ENCODE data around the gene SENP6.

The SENP6 gene

DNA sequence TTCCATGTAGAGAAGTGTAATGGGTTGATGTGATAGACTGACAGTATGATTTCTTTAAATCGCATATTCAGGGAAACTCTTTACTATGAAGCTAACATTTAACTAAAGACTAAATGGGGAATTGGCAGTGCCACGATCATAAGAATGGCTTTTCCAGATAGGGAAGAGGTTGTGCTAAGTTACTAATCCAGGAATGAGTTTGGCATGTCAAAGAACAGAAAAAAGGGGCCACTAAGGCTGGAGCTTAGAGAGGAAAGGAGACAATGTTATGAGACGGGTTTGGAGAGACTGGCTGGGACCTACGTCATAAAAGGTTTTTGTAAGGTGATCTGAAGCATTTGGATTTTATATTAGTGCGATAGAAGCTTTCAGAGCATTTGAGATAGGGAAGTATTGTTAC lies 40.6 kb downstream of the SENP6 start:
- no peaks in the 10 kb centered on the region for H3K27me3 ChIP-seq (ENCODE audit: insufficient read depth, low read length, poor library complexity)
- H3K4me2 ChIP-seq (ENCODE audit: low read length): no peak overlapping the region
- no peak overlapping the region for H3K27ac ChIP-seq (ENCODE audit: low read depth, low read length)
- no peaks in the 10 kb centered on the region for H3K79me2 ChIP-seq (ENCODE audit: control insufficient read depth, insufficient read depth, low read length)
- no peak overlapping the region for H3K23ac ChIP-seq (ENCODE audit: low read length)
- H3K4me1 ChIP-seq (ENCODE audit: control insufficient read depth, low read depth, low read length): no peaks in the 10 kb centered on the region
- H2BK120ac ChIP-seq (ENCODE audit: low read depth, low read length): no peak overlapping the region
- no peaks in the 10 kb centered on the region for H3K79me1 ChIP-seq (ENCODE audit: low read length)
- H4K5ac ChIP-seq (ENCODE audit: low read length): no peak overlapping the region
- WGBS (ENCODE audit: extremely low coverage, insufficient coverage, low lambda C conversion rate): 100% methylated on average over 1 of the region's 5 CpGs
- H3K9ac ChIP-seq (ENCODE audit: low read length): no peak overlapping the region
- no peak overlapping the region for H4K8ac ChIP-seq (ENCODE audit: low read depth, low read length)
- H3K4ac ChIP-seq (ENCODE audit: low read depth, low read length): no peak overlapping the region
- H3K18ac ChIP-seq (ENCODE audit: low read length): no peak overlapping the region
- no peak overlapping the region for H2AK5ac ChIP-seq (ENCODE audit: low read length)
- no peak overlapping the region for H3K56ac ChIP-seq (ENCODE audit: low read length)
- H2BK15ac ChIP-seq (replicated peaks; ENCODE audit: low read depth): no peak overlapping the region
- H3K4me3 ChIP-seq (ENCODE audit: low read length): no peak overlapping the region
- no peaks in the 10 kb centered on the region for H3K36me3 ChIP-seq (ENCODE audit: control insufficient read depth, insufficient read depth, low read length)
- no peak for DNase-seq
- H2BK5ac ChIP-seq (ENCODE audit: low read length): no peak overlapping the region

DNA sequence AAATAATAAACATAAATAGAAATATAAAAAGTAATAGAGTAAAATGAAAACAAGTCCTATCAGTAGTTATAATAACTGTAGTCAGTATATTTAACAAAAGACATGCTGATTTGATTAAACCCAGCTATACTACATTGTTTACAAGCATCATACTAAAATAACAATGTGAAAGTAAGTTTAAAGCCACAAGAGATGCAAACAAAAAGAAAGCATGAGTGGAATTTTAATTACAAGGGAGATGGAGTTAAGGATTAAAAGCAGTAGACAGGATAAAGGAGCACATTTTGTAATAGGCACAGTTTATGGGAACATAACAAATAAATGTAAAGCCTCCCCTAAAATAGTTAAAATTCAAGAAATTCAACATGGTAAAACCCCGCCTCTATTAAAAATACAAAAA lies 41.5 kb downstream of the SENP6 start:
- H3K18ac ChIP-seq (ENCODE audit: low read length): no peak overlapping the region
- H3K27me3 ChIP-seq (ENCODE audit: insufficient read depth, low read length, poor library complexity): no peaks in the 10 kb centered on the region
- WGBS (ENCODE audit: extremely low coverage, insufficient coverage, low lambda C conversion rate): no CpG with 5 or more reads among the region's 1 CpG
- H3K79me2 ChIP-seq (ENCODE audit: control insufficient read depth, insufficient read depth, low read length): no peaks in the 10 kb centered on the region
- H3K23ac ChIP-seq (ENCODE audit: low read length): no peak overlapping the region
- H2AK5ac ChIP-seq (ENCODE audit: low read length): no peak overlapping the region
- H2BK5ac ChIP-seq (ENCODE audit: low read length): no peak overlapping the region
- H3K9ac ChIP-seq (ENCODE audit: low read length): no peak overlapping the region
- H3K4me3 ChIP-seq (ENCODE audit: low read length): no peak overlapping the region
- no peak overlapping the region for H3K4me2 ChIP-seq (ENCODE audit: low read length)
- H3K27ac ChIP-seq (ENCODE audit: low read depth, low read length): no peak overlapping the region
- H2BK120ac ChIP-seq (ENCODE audit: low read depth, low read length): no peak overlapping the region
- no peak overlapping the region for H3K4ac ChIP-seq (ENCODE audit: low read depth, low read length)
- H3K56ac ChIP-seq (ENCODE audit: low read length): no peak overlapping the region
- no peaks in the 10 kb centered on the region for H3K36me3 ChIP-seq (ENCODE audit: control insufficient read depth, insufficient read depth, low read length)
- H3K79me1 ChIP-seq (ENCODE audit: low read length): no peaks in the 10 kb centered on the region
- H4K5ac ChIP-seq (ENCODE audit: low read length): no peak overlapping the region
- H4K8ac ChIP-seq (ENCODE audit: low read depth, low read length): no peak overlapping the region
- no peak for DNase-seq
- no peaks in the 10 kb centered on the region for H3K4me1 ChIP-seq (ENCODE audit: control insufficient read depth, low read depth, low read length)
- no peak overlapping the region for H2BK15ac ChIP-seq (replicated peaks; ENCODE audit: low read depth)

- H3K4ac ChIP-seq (ENCODE audit: low read depth, low read length): no peak overlapping the region
- no peak overlapping the region for H3K4me3 ChIP-seq (ENCODE audit: low read length)
- no peak overlapping the region for H3K18ac ChIP-seq (ENCODE audit: low read length)
- H3K9ac ChIP-seq (ENCODE audit: low read length): no peak overlapping the region
- H2BK120ac ChIP-seq (ENCODE audit: low read depth, low read length): no peak overlapping the region
- no peak overlapping the region for H3K23ac ChIP-seq (ENCODE audit: low read length)
- H3K56ac ChIP-seq (ENCODE audit: low read length): no peak overlapping the region
- no peak overlapping the region for H2AK5ac ChIP-seq (ENCODE audit: low read length)
- H3K27ac ChIP-seq (ENCODE audit: low read depth, low read length): no peak overlapping the region
- H3K27me3 ChIP-seq (ENCODE audit: insufficient read depth, low read length, poor library complexity): no peaks in the 10 kb centered on the region
- H2BK15ac ChIP-seq (replicated peaks; ENCODE audit: low read depth): no peak overlapping the region
- no peaks in the 10 kb centered on the region for H3K4me1 ChIP-seq (ENCODE audit: control insufficient read depth, low read depth, low read length)
- no peak for DNase-seq
- no peak overlapping the region for H4K5ac ChIP-seq (ENCODE audit: low read length)
- H4K8ac ChIP-seq (ENCODE audit: low read depth, low read length): no peak overlapping the region
- H3K4me2 ChIP-seq (ENCODE audit: low read length): no peak overlapping the region
- H3K36me3 ChIP-seq (ENCODE audit: control insufficient read depth, insufficient read depth, low read length): no peaks in the 10 kb centered on the region
- no peaks in the 10 kb centered on the region for H3K79me2 ChIP-seq (ENCODE audit: control insufficient read depth, insufficient read depth, low read length)
- no peak overlapping the region for H2BK5ac ChIP-seq (ENCODE audit: low read length)
- H3K79me1 ChIP-seq (ENCODE audit: low read length): no peaks in the 10 kb centered on the region
Measured at GRCh38 chr6:75656479-75656878, 54.8 kb downstream of the SENP6 start.

- DNase-seq: no peak
- H3K36me3 ChIP-seq (ENCODE audit: control insufficient read depth, insufficient read depth, low read length): no peaks in the 10 kb centered on the region
- H3K27me3 ChIP-seq (ENCODE audit: insufficient read depth, low read length, poor library complexity): no peaks in the 10 kb centered on the region
- H3K23ac ChIP-seq (ENCODE audit: low read length): no peak overlapping the region
- H3K4me3 ChIP-seq (ENCODE audit: low read length): no peak overlapping the region
- H3K4me2 ChIP-seq (ENCODE audit: low read length): no peak overlapping the region
- H4K8ac ChIP-seq (ENCODE audit: low read depth, low read length): no peak overlapping the region
- H3K4ac ChIP-seq (ENCODE audit: low read depth, low read length): no peak overlapping the region
- no peak overlapping the region for H2BK120ac ChIP-seq (ENCODE audit: low read depth, low read length)
- H3K79me2 ChIP-seq (ENCODE audit: control insufficient read depth, insufficient read depth, low read length): no peaks in the 10 kb centered on the region
- no peak overlapping the region for H3K56ac ChIP-seq (ENCODE audit: low read length)
- no peak overlapping the region for H2BK5ac ChIP-seq (ENCODE audit: low read length)
- H3K4me1 ChIP-seq (ENCODE audit: control insufficient read depth, low read depth, low read length): no peaks in the 10 kb centered on the region
- no peak overlapping the region for H2AK5ac ChIP-seq (ENCODE audit: low read length)
- H3K79me1 ChIP-seq (ENCODE audit: low read length): no peaks in the 10 kb centered on the region
- H2BK15ac ChIP-seq (replicated peaks; ENCODE audit: low read depth): no peak overlapping the region
- no peak overlapping the region for H3K9ac ChIP-seq (ENCODE audit: low read length)
- WGBS (ENCODE audit: extremely low coverage, insufficient coverage, low lambda C conversion rate): no CpG with 5 or more reads among the region's 3 CpGs
- H4K5ac ChIP-seq (ENCODE audit: low read length): no peak overlapping the region
- no peak overlapping the region for H3K27ac ChIP-seq (ENCODE audit: low read depth, low read length)
- no peak overlapping the region for H3K18ac ChIP-seq (ENCODE audit: low read length)
Measured at GRCh38 chr6:75657327-75657726, 55.6 kb downstream of the SENP6 start.

GRCh38 chr6:75666592-75666991 lies 64.9 kb downstream of the SENP6 start:
- Histone ChIP-seq H3K56ac (ENCODE audit: low read length) (no peak overlapping the region), H4K8ac (ENCODE audit: low read depth, low read length) (no peak overlapping the region), H3K4me2 (ENCODE audit: low read length) (no peak overlapping the region), H3K4me3 (ENCODE audit: low read length) (no peak overlapping the region), H2AK5ac (ENCODE audit: low read length) (no peak overlapping the region), H3K4me1 (ENCODE audit: control insufficient read depth, low read depth, low read length) (no peaks in the 10 kb centered on the region), H3K36me3 (ENCODE audit: control insufficient read depth, insufficient read depth, low read length) (peaks cover 2% of the 10 kb centered on the region), H2BK15ac (replicated peaks; ENCODE audit: low read depth) (no peak overlapping the region), H3K79me1 (ENCODE audit: low read length) (no peaks in the 10 kb centered on the region), H3K27me3 (ENCODE audit: insufficient read depth, low read length, poor library complexity) (no peaks in the 10 kb centered on the region), H2BK120ac (ENCODE audit: low read depth, low read length) (no peak overlapping the region), H3K9ac (ENCODE audit: low read length) (no peak overlapping the region), H3K27ac (ENCODE audit: low read depth, low read length) (no peak overlapping the region), H4K5ac (ENCODE audit: low read length) (no peak overlapping the region), H3K79me2 (ENCODE audit: control insufficient read depth, insufficient read depth, low read length) (no peaks in the 10 kb centered on the region), H3K18ac (ENCODE audit: low read length) (no peak overlapping the region), H3K4ac (ENCODE audit: low read depth, low read length) (no peak overlapping the region), H3K23ac (ENCODE audit: low read length) (no peak overlapping the region), H2BK5ac (ENCODE audit: low read length) (no peak overlapping the region)
- WGBS (ENCODE audit: extremely low coverage, insufficient coverage, low lambda C conversion rate): no CpG with 5 or more reads among the region's 4 CpGs
- DNase-seq: no peak

DNA sequence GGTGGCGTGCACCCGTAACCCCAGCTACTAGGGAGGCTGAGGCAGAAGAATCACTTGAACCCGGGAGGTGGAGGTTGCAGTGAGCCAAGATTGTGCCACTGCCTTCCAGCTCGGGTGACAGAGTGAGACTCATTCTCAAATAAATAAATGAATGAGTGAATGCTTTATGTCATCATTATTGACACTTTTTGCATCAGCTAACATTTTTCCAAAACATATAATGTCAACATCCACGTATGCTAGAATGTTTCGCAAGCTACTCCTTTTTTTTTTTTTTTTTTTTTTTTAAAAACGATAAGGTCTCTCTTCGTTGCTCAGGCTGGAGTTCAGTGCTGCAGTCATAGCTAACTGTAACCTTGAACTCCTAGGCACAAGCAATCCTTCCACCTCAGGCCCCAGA lies 72.2 kb downstream of the SENP6 start:
- no peaks in the 10 kb centered on the region for H3K4me1 ChIP-seq (ENCODE audit: control insufficient read depth, low read depth, low read length)
- H3K56ac ChIP-seq (ENCODE audit: low read length): no peak overlapping the region
- H2AK5ac ChIP-seq (ENCODE audit: low read length): no peak overlapping the region
- no peak overlapping the region for H3K4ac ChIP-seq (ENCODE audit: low read depth, low read length)
- H3K79me2 ChIP-seq (ENCODE audit: control insufficient read depth, insufficient read depth, low read length): no peaks in the 10 kb centered on the region
- no peak overlapping the region for H3K4me2 ChIP-seq (ENCODE audit: low read length)
- no peak overlapping the region for H3K27ac ChIP-seq (ENCODE audit: low read depth, low read length)
- H2BK15ac ChIP-seq (replicated peaks; ENCODE audit: low read depth): no peak overlapping the region
- WGBS (ENCODE audit: extremely low coverage, insufficient coverage, low lambda C conversion rate): no CpG with 5 or more reads among the region's 8 CpGs
- no peak overlapping the region for H2BK5ac ChIP-seq (ENCODE audit: low read length)
- H3K18ac ChIP-seq (ENCODE audit: low read length): no peak overlapping the region
- H4K5ac ChIP-seq (ENCODE audit: low read length): no peak overlapping the region
- H3K23ac ChIP-seq (ENCODE audit: low read length): no peak overlapping the region
- H3K9ac ChIP-seq (ENCODE audit: low read length): no peak overlapping the region
- no peak overlapping the region for H2BK120ac ChIP-seq (ENCODE audit: low read depth, low read length)
- no peaks in the 10 kb centered on the region for H3K79me1 ChIP-seq (ENCODE audit: low read length)
- no peak for DNase-seq
- H3K27me3 ChIP-seq (ENCODE audit: insufficient read depth, low read length, poor library complexity): no peaks in the 10 kb centered on the region
- H4K8ac ChIP-seq (ENCODE audit: low read depth, low read length): no peak overlapping the region
- H3K4me3 ChIP-seq (ENCODE audit: low read length): no peak overlapping the region
- peaks cover 2% of the 10 kb centered on the region for H3K36me3 ChIP-seq (ENCODE audit: control insufficient read depth, insufficient read depth, low read length)

All from mesendoderm (in vitro differentiated cells).